ENCODE measurements around the gene HS6ST3.

The HS6ST3 gene

DNA sequence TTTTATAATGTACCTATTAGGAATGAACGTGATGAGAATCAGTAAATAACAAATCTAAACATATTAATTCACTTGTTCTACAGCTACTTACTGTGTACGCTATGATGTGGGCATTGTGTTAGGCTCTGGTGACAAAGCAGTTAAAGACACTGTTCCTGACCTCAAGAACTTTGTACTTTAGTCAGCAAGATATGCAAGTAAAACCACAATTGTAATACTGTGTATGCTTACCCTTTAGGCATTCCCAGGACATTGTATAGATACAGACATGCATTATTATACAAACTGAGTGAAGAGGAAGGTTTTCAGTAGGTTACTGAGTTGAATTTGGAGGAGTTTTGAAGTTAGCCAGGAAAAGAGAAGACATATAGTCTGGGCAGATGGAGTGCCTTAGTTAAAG is 435.8 kb downstream of the HS6ST3 start:
- H3K27me3 ChIP-seq (ENCODE audit: insufficient read depth, low read depth, severe bottlenecking): peaks cover 80% of the 10 kb centered on the region
- H3K27ac ChIP-seq: no peak overlapping the region
- H3K36me3 ChIP-seq: no peaks in the 10 kb centered on the region
- TF ChIP-seq, protein P1, sequence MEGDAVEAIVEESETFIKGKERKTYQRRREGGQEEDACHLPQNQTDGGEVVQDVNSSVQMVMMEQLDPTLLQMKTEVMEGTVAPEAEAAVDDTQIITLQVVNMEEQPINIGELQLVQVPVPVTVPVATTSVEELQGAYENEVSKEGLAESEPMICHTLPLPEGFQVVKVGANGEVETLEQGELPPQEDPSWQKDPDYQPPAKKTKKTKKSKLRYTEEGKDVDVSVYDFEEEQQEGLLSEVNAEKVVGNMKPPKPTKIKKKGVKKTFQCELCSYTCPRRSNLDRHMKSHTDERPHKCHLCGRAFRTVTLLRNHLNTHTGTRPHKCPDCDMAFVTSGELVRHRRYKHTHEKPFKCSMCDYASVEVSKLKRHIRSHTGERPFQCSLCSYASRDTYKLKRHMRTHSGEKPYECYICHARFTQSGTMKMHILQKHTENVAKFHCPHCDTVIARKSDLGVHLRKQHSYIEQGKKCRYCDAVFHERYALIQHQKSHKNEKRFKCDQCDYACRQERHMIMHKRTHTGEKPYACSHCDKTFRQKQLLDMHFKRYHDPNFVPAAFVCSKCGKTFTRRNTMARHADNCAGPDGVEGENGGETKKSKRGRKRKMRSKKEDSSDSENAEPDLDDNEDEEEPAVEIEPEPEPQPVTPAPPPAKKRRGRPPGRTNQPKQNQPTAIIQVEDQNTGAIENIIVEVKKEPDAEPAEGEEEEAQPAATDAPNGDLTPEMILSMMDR (IDR thresholded peaks at IDR 0.05; ENCODE audit: low read depth, low read length): no peak
- DNase-seq: no peak
- H3K9me3 ChIP-seq (ENCODE audit: severe bottlenecking): no peaks in the 10 kb centered on the region
- H3K4me3 ChIP-seq (ENCODE audit: low read depth, low read length): no peak overlapping the region

DNA sequence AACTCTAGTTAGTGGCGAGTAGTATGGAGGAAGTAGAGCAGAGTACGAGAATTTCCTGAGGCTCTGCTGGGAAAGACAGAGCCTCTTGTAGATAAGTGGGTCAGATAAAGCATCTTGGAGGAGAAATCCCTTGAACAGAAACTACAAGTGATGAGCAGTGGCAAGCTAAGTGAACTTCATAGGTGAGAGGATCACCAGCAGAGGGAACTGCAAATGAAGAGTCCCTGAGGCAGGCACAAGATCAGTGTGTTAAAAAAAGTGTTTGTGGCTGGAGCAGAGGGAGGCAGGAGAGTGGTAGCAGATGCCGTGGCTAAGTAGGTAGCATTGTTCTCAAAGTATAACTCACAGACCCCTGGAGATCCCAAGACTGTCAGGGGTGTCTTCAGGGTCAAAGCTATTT is 437.6 kb downstream of the HS6ST3 start:
- Histone ChIP-seq H3K9me3 (ENCODE audit: severe bottlenecking) (no peaks in the 10 kb centered on the region), H3K36me3 (no peaks in the 10 kb centered on the region), H3K27ac (no peak overlapping the region), H3K27me3 (ENCODE audit: insufficient read depth, low read depth, severe bottlenecking) (peaks cover 95% of the 10 kb centered on the region), H3K4me3 (ENCODE audit: low read depth, low read length) (no peak overlapping the region)
- TF ChIP-seq, protein P1 (IDR thresholded peaks at IDR 0.05; ENCODE audit: low read depth, low read length): no peak
- DNase-seq: no peak

DNA sequence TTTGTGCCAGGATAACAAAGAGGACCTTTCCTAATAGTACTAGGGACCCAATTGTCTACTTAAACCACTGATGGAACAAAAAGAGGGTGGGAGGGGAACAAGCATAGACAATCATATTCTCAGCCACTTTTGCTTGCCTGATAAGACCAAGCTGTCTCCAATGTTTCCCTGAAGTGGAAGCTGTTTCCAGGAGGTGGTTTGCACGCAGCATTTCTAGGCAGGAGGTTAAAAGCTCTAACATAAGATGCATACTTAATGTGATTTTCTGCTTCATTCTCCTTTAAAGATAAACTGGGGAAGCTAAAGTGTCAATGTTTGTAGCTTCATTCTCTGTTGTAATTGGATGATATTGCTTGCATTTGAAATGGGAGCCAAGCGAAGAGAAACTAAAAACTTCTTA is 442.9 kb downstream of the HS6ST3 start:
- no peak for DNase-seq
- Histone ChIP-seq H3K4me3 (ENCODE audit: low read depth, low read length) (no peak overlapping the region), H3K27ac (no peak overlapping the region), H3K27me3 (ENCODE audit: insufficient read depth, low read depth, severe bottlenecking) (peaks cover 91% of the 10 kb centered on the region), H3K36me3 (no peaks in the 10 kb centered on the region), H3K9me3 (ENCODE audit: severe bottlenecking) (no peaks in the 10 kb centered on the region)
- TF ChIP-seq, protein P1 (IDR thresholded peaks at IDR 0.05; ENCODE audit: low read depth, low read length): no peak

DNA sequence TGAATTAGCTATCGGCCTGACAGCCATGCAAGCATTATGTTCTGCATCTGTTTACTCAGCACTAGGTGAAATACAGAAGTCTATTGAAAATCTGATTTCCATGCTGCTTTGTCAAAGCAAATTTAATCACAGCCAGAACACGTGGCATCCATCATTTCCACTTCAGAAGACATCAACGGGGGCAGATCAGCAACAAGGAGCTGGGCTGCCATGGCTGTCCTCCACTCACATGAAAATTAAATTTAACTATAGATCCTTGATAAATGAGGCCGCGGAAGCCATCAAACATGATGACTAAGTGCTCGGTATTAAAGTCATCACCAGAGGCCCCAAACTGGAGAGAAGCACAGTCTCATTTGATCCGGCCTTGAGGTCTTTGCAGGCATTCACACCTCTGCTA is 443.5 kb downstream of the HS6ST3 start:
- DNase-seq: no peak
- H3K4me3 ChIP-seq (ENCODE audit: low read depth, low read length): no peak overlapping the region
- no peaks in the 10 kb centered on the region for H3K36me3 ChIP-seq
- no peaks in the 10 kb centered on the region for H3K9me3 ChIP-seq (ENCODE audit: severe bottlenecking)
- TF ChIP-seq, protein P1 (IDR thresholded peaks at IDR 0.05; ENCODE audit: low read depth, low read length): no peak
- peaks cover 89% of the 10 kb centered on the region for H3K27me3 ChIP-seq (ENCODE audit: insufficient read depth, low read depth, severe bottlenecking)
- H3K27ac ChIP-seq: no peak overlapping the region

DNA sequence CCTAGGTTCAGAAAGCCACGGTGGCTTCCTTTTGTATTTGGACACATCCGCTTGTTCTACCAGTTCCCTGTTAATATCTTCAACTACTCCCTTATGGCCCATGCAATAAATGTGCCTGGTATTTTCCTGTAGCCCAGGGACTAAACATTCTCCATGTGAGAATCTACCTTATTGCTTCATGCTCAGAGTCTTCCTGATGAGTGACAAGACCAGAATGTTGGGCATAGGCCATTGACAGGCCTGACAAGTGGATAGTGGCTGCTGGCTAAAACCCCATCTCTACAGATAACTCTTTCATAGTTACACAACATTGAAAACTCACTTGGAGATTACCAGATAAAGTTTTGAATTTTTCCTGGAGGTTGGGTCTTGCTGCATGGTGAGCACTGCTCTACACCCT is 449.9 kb downstream of the HS6ST3 start:
- no peak for DNase-seq
- Histone ChIP-seq H3K27me3 (ENCODE audit: insufficient read depth, low read depth, severe bottlenecking) (peaks cover 81% of the 10 kb centered on the region), H3K27ac (no peak overlapping the region), H3K36me3 (no peaks in the 10 kb centered on the region), H3K4me3 (ENCODE audit: low read depth, low read length) (no peak overlapping the region), H3K9me3 (ENCODE audit: severe bottlenecking) (no peaks in the 10 kb centered on the region)
- TF ChIP-seq, protein P1 (IDR thresholded peaks at IDR 0.05; ENCODE audit: low read depth, low read length): no peak

DNA sequence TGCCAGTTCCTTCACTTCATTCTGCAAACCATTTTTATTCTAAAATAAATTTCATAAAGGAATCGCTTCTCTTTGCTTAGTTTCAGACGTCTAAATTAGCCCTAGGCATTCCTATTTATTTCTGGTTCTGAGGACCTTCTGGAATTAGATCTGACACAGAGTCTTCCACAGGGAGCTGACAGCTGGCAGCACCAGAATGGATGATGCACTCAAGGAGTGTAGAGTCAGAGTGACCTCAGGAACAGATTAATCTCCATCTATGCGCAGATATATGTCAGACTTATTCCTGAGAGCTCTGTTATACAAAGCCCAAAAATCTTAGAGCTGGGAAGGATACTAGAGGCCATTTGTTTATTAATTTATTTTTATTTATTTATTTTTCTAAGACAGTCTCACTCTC is 450.8 kb downstream of the HS6ST3 start:
- no peak overlapping the region for H3K4me3 ChIP-seq (ENCODE audit: low read depth, low read length)
- H3K9me3 ChIP-seq (ENCODE audit: severe bottlenecking): no peaks in the 10 kb centered on the region
- TF ChIP-seq, protein P1 (IDR thresholded peaks at IDR 0.05; ENCODE audit: low read depth, low read length): no peak
- no peaks in the 10 kb centered on the region for H3K36me3 ChIP-seq
- H3K27ac ChIP-seq: no peak overlapping the region
- DNase-seq: no peak
- H3K27me3 ChIP-seq (ENCODE audit: insufficient read depth, low read depth, severe bottlenecking): peaks cover 81% of the 10 kb centered on the region

All from WERI-Rb-1 (cell line).